ENCODE results near the gene B4GALT5.

Gene B4GALT5

GRCh38 chr20:49583669-49584417 is 129.8 kb downstream of the B4GALT5 start:
- peak in 1 of 14 donors; percentile 70 for DNase-seq

GRCh38 chr20:49583343-49583668 is 130.4 kb downstream of the B4GALT5 start:
- no peak for DNase-seq
